Measurements from ENCODE around the gene CCDC149. TPM values are rescaled to one million over a fixed set of nuclear protein-coding genes. Genes with fewer than 3 reads are reported as not detected.

The CCDC149 gene
- total RNA-seq, 1 donor, result 12.3 TPM

GRCh38 chr4:24863799-24864198 is 49.0 kb downstream of the CCDC149 start:
- no peaks in the 10 kb centered on the region for H4K20me1 ChIP-seq (ENCODE audit: insufficient read depth, low read length)
- H3K4me2 ChIP-seq (ENCODE audit: insufficient read depth, low read length), result no peak overlapping the region
- H3K4me1 ChIP-seq (ENCODE audit: insufficient read depth, low read length), result peaks cover under 1% of the 10 kb centered on the region
- H3K27me3 ChIP-seq (ENCODE audit: insufficient read depth, low read length), result no peaks in the 10 kb centered on the region
- TF ChIP-seq CTCF (IDR thresholded peaks at IDR 0.05; ENCODE audit: extremely low read depth, low read depth, low read length), result no peak
- no peaks in the 10 kb centered on the region for H3K36me3 ChIP-seq (ENCODE audit: insufficient read depth, low read length)
- no peaks in the 10 kb centered on the region for H3K79me2 ChIP-seq (ENCODE audit: insufficient read depth, low read length)
- no peak overlapping the region for H2AFZ ChIP-seq (ENCODE audit: low read length)
- DNase-seq (ENCODE audit: insufficient read length, low spot score, missing footprints), result no peak
- H3K9me3 ChIP-seq (ENCODE audit: low read depth, low read length), result peaks cover 3% of the 10 kb centered on the region
- H3K27ac ChIP-seq (ENCODE audit: low read depth, low read length), result no peak overlapping the region
- no peak overlapping the region for H3K4me3 ChIP-seq (ENCODE audit: insufficient read depth, low read length)

DNA sequence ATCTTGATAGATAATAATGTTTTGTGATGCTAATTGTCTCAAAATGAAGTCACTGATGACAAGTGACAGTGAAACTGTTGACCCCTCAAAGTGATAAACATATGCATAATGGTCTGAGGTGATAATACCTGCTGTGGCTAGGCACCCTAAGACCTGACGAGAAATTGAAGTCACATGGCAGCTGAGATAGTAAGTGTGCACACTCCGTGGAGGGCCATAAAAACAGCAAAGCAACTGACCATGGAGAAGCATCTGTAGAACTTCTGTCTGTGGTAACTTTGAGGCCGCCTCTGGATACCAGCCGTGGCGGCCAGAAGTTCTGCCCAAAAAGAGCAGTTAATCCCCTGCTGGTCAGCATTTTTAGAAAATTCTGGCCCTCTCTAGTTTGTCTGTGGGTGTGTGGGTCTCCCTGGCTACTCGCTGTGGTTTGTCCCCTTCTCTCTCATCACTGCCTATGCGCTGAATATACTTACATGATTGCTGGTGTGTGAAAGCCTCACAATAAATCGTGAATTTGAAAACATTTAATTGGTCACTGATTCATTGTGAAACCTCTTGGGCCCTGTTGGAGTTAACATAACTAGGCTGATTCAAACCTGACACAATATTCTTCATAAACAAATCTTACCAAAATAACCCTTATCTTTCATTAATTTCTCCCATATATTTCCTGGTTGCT is 50.6 kb downstream of the CCDC149 start:
- no peak overlapping the region for H3K27ac ChIP-seq (ENCODE audit: low read depth, low read length)
- H2AFZ ChIP-seq (ENCODE audit: low read length), result no peak overlapping the region
- H3K4me1 ChIP-seq (ENCODE audit: insufficient read depth, low read length), result peaks cover 17% of the 10 kb centered on the region
- H3K4me3 ChIP-seq (ENCODE audit: insufficient read depth, low read length), result no peak overlapping the region
- no peak for TF ChIP-seq CTCF (IDR thresholded peaks at IDR 0.05; ENCODE audit: extremely low read depth, low read depth, low read length)
- no peak overlapping the region for H3K4me2 ChIP-seq (ENCODE audit: insufficient read depth, low read length)
- H3K27me3 ChIP-seq (ENCODE audit: insufficient read depth, low read length), result no peaks in the 10 kb centered on the region
- DNase-seq (ENCODE audit: insufficient read length, low spot score, missing footprints), result no peak
- H4K20me1 ChIP-seq (ENCODE audit: insufficient read depth, low read length), result no peaks in the 10 kb centered on the region
- H3K79me2 ChIP-seq (ENCODE audit: insufficient read depth, low read length), result no peaks in the 10 kb centered on the region
- no peaks in the 10 kb centered on the region for H3K36me3 ChIP-seq (ENCODE audit: insufficient read depth, low read length)
- peaks cover 3% of the 10 kb centered on the region for H3K9me3 ChIP-seq (ENCODE audit: low read depth, low read length)

- H3K4me1 ChIP-seq (ENCODE audit: insufficient read depth, low read length), result peaks cover 39% of the 10 kb centered on the region
- H2AFZ ChIP-seq (ENCODE audit: low read length), result no peak overlapping the region
- no peaks in the 10 kb centered on the region for H3K36me3 ChIP-seq (ENCODE audit: insufficient read depth, low read length)
- no peak overlapping the region for H3K4me3 ChIP-seq (ENCODE audit: insufficient read depth, low read length)
- TF ChIP-seq CTCF (IDR thresholded peaks at IDR 0.05; ENCODE audit: extremely low read depth, low read depth, low read length), result no peak
- no peak for DNase-seq (ENCODE audit: insufficient read length, low spot score, missing footprints)
- no peaks in the 10 kb centered on the region for H4K20me1 ChIP-seq (ENCODE audit: insufficient read depth, low read length)
- peak overlapping the region; percentile 45 for H3K27ac ChIP-seq (ENCODE audit: low read depth, low read length)
- H3K4me2 ChIP-seq (ENCODE audit: insufficient read depth, low read length), result peak overlapping the region; percentile 70
- H3K9me3 ChIP-seq (ENCODE audit: low read depth, low read length), result peaks cover under 1% of the 10 kb centered on the region
- H3K27me3 ChIP-seq (ENCODE audit: insufficient read depth, low read length), result no peaks in the 10 kb centered on the region
- H3K79me2 ChIP-seq (ENCODE audit: insufficient read depth, low read length), result no peaks in the 10 kb centered on the region
Observed at GRCh38 chr4:24858550-24858949, 54.3 kb downstream of the CCDC149 start.

- peaks cover 44% of the 10 kb centered on the region for H3K4me1 ChIP-seq (ENCODE audit: insufficient read depth, low read length)
- H3K9me3 ChIP-seq (ENCODE audit: low read depth, low read length), result no peaks in the 10 kb centered on the region
- H3K79me2 ChIP-seq (ENCODE audit: insufficient read depth, low read length), result no peaks in the 10 kb centered on the region
- no peak for DNase-seq (ENCODE audit: insufficient read length, low spot score, missing footprints)
- peak overlapping the region; percentile 45 for H3K27ac ChIP-seq (ENCODE audit: low read depth, low read length)
- no peaks in the 10 kb centered on the region for H3K36me3 ChIP-seq (ENCODE audit: insufficient read depth, low read length)
- no peak for TF ChIP-seq CTCF (IDR thresholded peaks at IDR 0.05; ENCODE audit: extremely low read depth, low read depth, low read length)
- peak overlapping the region; percentile 33 for H3K4me3 ChIP-seq (ENCODE audit: insufficient read depth, low read length)
- no peak overlapping the region for H2AFZ ChIP-seq (ENCODE audit: low read length)
- H3K27me3 ChIP-seq (ENCODE audit: insufficient read depth, low read length), result no peaks in the 10 kb centered on the region
- peak overlapping the region; percentile 70 for H3K4me2 ChIP-seq (ENCODE audit: insufficient read depth, low read length)
- no peaks in the 10 kb centered on the region for H4K20me1 ChIP-seq (ENCODE audit: insufficient read depth, low read length)
Observed at GRCh38 chr4:24858026-24858425, 54.8 kb downstream of the CCDC149 start.

All from osteoblast (primary cell).